Tibial nerve (tissue), 3 donors: Measurements from ENCODE around the gene ARHGAP25.

Experiments
- CTCF ChIP-seq, 5 experiments: fragments of 200-600 bp in 3 of 5; fragments of 450-650 bp in 2 of 5; sonication (generic) in 3 of 5; IDR thresholded peaks; one replicate each; pipeline ENCODE4 v1.5.1; 2016 to 2019; ENCODE audit warnings: antibody characterized with exemption in 5 of 5, mild to moderate bottlenecking in 3 of 5, moderate library complexity in 2 of 5
- POLR2A ChIP-seq, 2 donors: fragments of 450-650 bp; IDR thresholded peaks; one replicate each; pipeline ENCODE4 v1.6.1; 2017; ENCODE audit warnings: antibody characterized with exemption in 2 of 2, mild to moderate bottlenecking in 2 of 2, moderate library complexity in 2 of 2

GRCh38 chr2:68828887-68829708, 94.5 kb downstream of the ARHGAP25 start:
- TF ChIP-seq CTCF (IDR thresholded peaks at IDR 0.05) (peak in 2 of 5 experiments; percentile 31 to 38), POLR2A (IDR thresholded peaks at IDR 0.05) (no peak)
